Endometrial microvascular endothelial cells (primary cell): ENCODE data around the gene TMEM178B. TPM values are rescaled to one million over a fixed set of nuclear protein-coding genes. Genes with fewer than 3 reads are reported as not detected.

Experiments used
- in situ Hi-C: cut with HindIII; loops from 2 replicates; pipeline ENCODE4 v1.10.0; 2017; ENCODE audit warnings: low sequenced_read_pairs, low pct_unique_long_range_greater_than_20kb; ENCODE audit errors: inconsistent ontology term
- total RNA-seq: library from RNA; depleted of rRNA; stranded (reverse); fragments of >200 nt; gene quantifications from one replicate; pipeline ENCODE4 v1.2.3, GENCODE V29; 2015; ENCODE audit errors: inconsistent ontology term

The TMEM178B gene
- total RNA-seq, 1 donor from 2014 or later = 0.28 TPM

- in situ Hi-C loops = no loop called here
These were observed 206.2 kb downstream of the TMEM178B start for GRCh38 chr7:141280100-141280499.

- in situ Hi-C loops = no loop called here
These were observed 207.4 kb downstream of the TMEM178B start for GRCh38 chr7:141281311-141281710.

- in situ Hi-C loops = no loop called here
These were observed 212.7 kb downstream of the TMEM178B start for GRCh38 chr7:141286522-141286921.

- in situ Hi-C loops = no loop called here
These were observed 214.1 kb downstream of the TMEM178B start for GRCh38 chr7:141287936-141288335.

- in situ Hi-C loops = no loop called here
These were observed 214.8 kb downstream of the TMEM178B start for GRCh38 chr7:141288626-141289025.

- in situ Hi-C loops = no loop called here
These were observed 216.5 kb downstream of the TMEM178B start for GRCh38 chr7:141290365-141290764.

- in situ Hi-C loops = no loop called here
These were observed 217.1 kb downstream of the TMEM178B start for GRCh38 chr7:141290973-141291372.

- in situ Hi-C loops = no loop called here
These were observed 217.7 kb downstream of the TMEM178B start for GRCh38 chr7:141291541-141291940.

GRCh38 chr7:141294143-141294829 is 220.4 kb downstream of the TMEM178B start:
- in situ Hi-C loops = no loop called here

- in situ Hi-C loops = no loop called here
These were observed 221.6 kb downstream of the TMEM178B start for GRCh38 chr7:141295367-141295895.

- in situ Hi-C loops = no loop called here
These were observed 227.0 kb downstream of the TMEM178B start for GRCh38 chr7:141300816-141301215.

GRCh38 chr7:141301544-141301943 is 227.7 kb downstream of the TMEM178B start:
- in situ Hi-C loops = no loop called here

GRCh38 chr7:141302617-141303016 is 228.8 kb downstream of the TMEM178B start:
- in situ Hi-C loops = no loop called here

GRCh38 chr7:141304291-141304690 is 230.4 kb downstream of the TMEM178B start:
- in situ Hi-C loops = no loop called here

- in situ Hi-C loops = no loop called here
These were observed 232.2 kb downstream of the TMEM178B start for GRCh38 chr7:141306081-141306480.

GRCh38 chr7:141312395-141312794 is 238.5 kb downstream of the TMEM178B start:
- in situ Hi-C loops = no loop called here

GRCh38 chr7:141312828-141313521 is 239.1 kb downstream of the TMEM178B start:
- in situ Hi-C loops = no loop called here

- in situ Hi-C loops = no loop called here
These were observed 240.0 kb downstream of the TMEM178B start for GRCh38 chr7:141313896-141314295.

GRCh38 chr7:141317033-141317585 is 243.2 kb downstream of the TMEM178B start:
- in situ Hi-C loops = no loop called here

- in situ Hi-C loops = no loop called here
These were observed 246.4 kb downstream of the TMEM178B start for GRCh38 chr7:141320287-141320686.
